ENCODE results near the gene TOMM40L.
A peak's percentile ranks its signal among the peaks of the same experiment; 100 is the strongest.

The TOMM40L gene

GRCh38 chr1:161198194-161198896 is 27.5 kb upstream of the TOMM40L start:
- peak overlapping the region; percentile 32 for H3K27ac ChIP-seq (ENCODE audit: low read depth, low read length)
- H3K9ac ChIP-seq (ENCODE audit: low read depth, low read length), result 0 out of 2 replicates have a peak overlapping the region, but pooled peaks have one; percentile 0
- H3K4me1 ChIP-seq (ENCODE audit: control insufficient read depth, insufficient read depth, low read length), result peaks cover 46% of the 10 kb centered on the region
- H3K27me3 ChIP-seq (ENCODE audit: control insufficient read depth, insufficient read depth, low read length), result no peaks in the 10 kb centered on the region
- peaks cover 2% of the 10 kb centered on the region; the same call in 1 of the 2 replicates for H3K36me3 ChIP-seq (ENCODE audit: control insufficient read depth, insufficient read depth, low read length)
- no peaks in the 10 kb centered on the region for H3K9me3 ChIP-seq (ENCODE audit: control insufficient read depth, insufficient read depth, low read length)
- H3K4me3 ChIP-seq (ENCODE audit: low read depth, low read length), result peak overlapping the region; percentile 2; the same call in 1 of the 2 replicates

- peak within 1 kb of the TSS; percentile 94 for H3K27ac ChIP-seq (ENCODE audit: low read depth, low read length)
- 0 out of 2 replicates have a peak within 1 kb of the TSS, but pooled peaks have one; percentile 0 for H3K9ac ChIP-seq (ENCODE audit: low read depth, low read length)
- peak within 1 kb of the TSS; percentile 2; the same call in 1 of the 2 replicates for H3K4me3 ChIP-seq (ENCODE audit: low read depth, low read length)
- H3K4me1 ChIP-seq (ENCODE audit: control insufficient read depth, insufficient read depth, low read length), result peaks cover 46% of the 10 kb centered on the region
- H3K27me3 ChIP-seq (ENCODE audit: control insufficient read depth, insufficient read depth, low read length), result no peaks in the 10 kb centered on the region
- no peaks in the 10 kb centered on the region for H3K9me3 ChIP-seq (ENCODE audit: control insufficient read depth, insufficient read depth, low read length)
- H3K36me3 ChIP-seq (ENCODE audit: control insufficient read depth, insufficient read depth, low read length), result peaks cover 8% of the 10 kb centered on the region
Observed at GRCh38 chr1:161198897-161199431, 26.9 kb upstream of the TOMM40L start, which contains the start of gene ADAMTS4. Gene ADAMTS4, minus strand, starts transcription at chr1:161199054. Its CDS starts 427 bp downstream, at chr1:161198627.

- Histone ChIP-seq H3K4me3 (ENCODE audit: low read depth, low read length) (peak overlapping the region; percentile 2; the same call in 1 of the 2 replicates), H3K36me3 (ENCODE audit: control insufficient read depth, insufficient read depth, low read length) (peaks cover 14% of the 10 kb centered on the region), H3K9me3 (ENCODE audit: control insufficient read depth, insufficient read depth, low read length) (no peaks in the 10 kb centered on the region), H3K4me1 (ENCODE audit: control insufficient read depth, insufficient read depth, low read length) (peaks cover 46% of the 10 kb centered on the region), H3K9ac (ENCODE audit: low read depth, low read length) (no peak overlapping the region), H3K27ac (ENCODE audit: low read depth, low read length) (peak overlapping the region; percentile 94), H3K27me3 (ENCODE audit: control insufficient read depth, insufficient read depth, low read length) (no peaks in the 10 kb centered on the region)
Observed at GRCh38 chr1:161199506-161200139, 26.2 kb upstream of the TOMM40L start.

GRCh38 chr1:161200421-161200991 is 25.4 kb upstream of the TOMM40L start:
- Histone ChIP-seq H3K36me3 (ENCODE audit: control insufficient read depth, insufficient read depth, low read length) (peaks cover 21% of the 10 kb centered on the region), H3K4me1 (ENCODE audit: control insufficient read depth, insufficient read depth, low read length) (peaks cover 46% of the 10 kb centered on the region), H3K9ac (ENCODE audit: low read depth, low read length) (peak overlapping the region; percentile 40; the same call in 1 of the 2 replicates), H3K27me3 (ENCODE audit: control insufficient read depth, insufficient read depth, low read length) (no peaks in the 10 kb centered on the region), H3K4me3 (ENCODE audit: low read depth, low read length) (no peak overlapping the region), H3K9me3 (ENCODE audit: control insufficient read depth, insufficient read depth, low read length) (no peaks in the 10 kb centered on the region), H3K27ac (ENCODE audit: low read depth, low read length) (peak overlapping the region; percentile 94)

GRCh38 chr1:161200992-161201835 is 24.6 kb upstream of the TOMM40L start:
- H3K4me3 ChIP-seq (ENCODE audit: low read depth, low read length), result 0 out of 2 replicates have a peak overlapping the region, but pooled peaks have one; percentile 3
- no peaks in the 10 kb centered on the region for H3K9me3 ChIP-seq (ENCODE audit: control insufficient read depth, insufficient read depth, low read length)
- peaks cover 28% of the 10 kb centered on the region for H3K36me3 ChIP-seq (ENCODE audit: control insufficient read depth, insufficient read depth, low read length)
- H3K27ac ChIP-seq (ENCODE audit: low read depth, low read length), result peak overlapping the region; percentile 94
- peak overlapping the region; percentile 55 for H3K9ac ChIP-seq (ENCODE audit: low read depth, low read length)
- no peaks in the 10 kb centered on the region for H3K27me3 ChIP-seq (ENCODE audit: control insufficient read depth, insufficient read depth, low read length)
- H3K4me1 ChIP-seq (ENCODE audit: control insufficient read depth, insufficient read depth, low read length), result peaks cover 46% of the 10 kb centered on the region

GRCh38 chr1:161201836-161202712 is 23.8 kb upstream of the TOMM40L start, which contains the start of gene NDUFS2:
Gene NDUFS2, plus strand, starts transcription at chr1:161202367. Its CDS starts 19 bp downstream, at chr1:161202386.
- peak within 1 kb of the TSS; percentile 94 for H3K27ac ChIP-seq (ENCODE audit: low read depth, low read length)
- no peaks in the 10 kb centered on the region for H3K9me3 ChIP-seq (ENCODE audit: control insufficient read depth, insufficient read depth, low read length)
- H3K27me3 ChIP-seq (ENCODE audit: control insufficient read depth, insufficient read depth, low read length), result no peaks in the 10 kb centered on the region
- peaks cover 46% of the 10 kb centered on the region for H3K4me1 ChIP-seq (ENCODE audit: control insufficient read depth, insufficient read depth, low read length)
- H3K4me3 ChIP-seq (ENCODE audit: low read depth, low read length), result peak within 1 kb of the TSS; percentile 75
- H3K36me3 ChIP-seq (ENCODE audit: control insufficient read depth, insufficient read depth, low read length), result peaks cover 36% of the 10 kb centered on the region
- peak within 1 kb of the TSS; percentile 90 for H3K9ac ChIP-seq (ENCODE audit: low read depth, low read length)

GRCh38 chr1:161206411-161207140 is 19.3 kb upstream of the TOMM40L start:
- Histone ChIP-seq H3K27me3 (ENCODE audit: control insufficient read depth, insufficient read depth, low read length) (no peaks in the 10 kb centered on the region), H3K9me3 (ENCODE audit: control insufficient read depth, insufficient read depth, low read length) (no peaks in the 10 kb centered on the region), H3K27ac (ENCODE audit: low read depth, low read length) (no peak overlapping the region), H3K4me1 (ENCODE audit: control insufficient read depth, insufficient read depth, low read length) (peaks cover 7% of the 10 kb centered on the region), H3K4me3 (ENCODE audit: low read depth, low read length) (no peak overlapping the region), H3K36me3 (ENCODE audit: control insufficient read depth, insufficient read depth, low read length) (peaks cover 71% of the 10 kb centered on the region), H3K9ac (ENCODE audit: low read depth, low read length) (no peak overlapping the region)

GRCh38 chr1:161207173-161207572 is 18.7 kb upstream of the TOMM40L start:
- Histone ChIP-seq H3K36me3 (ENCODE audit: control insufficient read depth, insufficient read depth, low read length) (peaks cover 77% of the 10 kb centered on the region), H3K9ac (ENCODE audit: low read depth, low read length) (no peak overlapping the region), H3K9me3 (ENCODE audit: control insufficient read depth, insufficient read depth, low read length) (no peaks in the 10 kb centered on the region), H3K27ac (ENCODE audit: low read depth, low read length) (no peak overlapping the region), H3K27me3 (ENCODE audit: control insufficient read depth, insufficient read depth, low read length) (no peaks in the 10 kb centered on the region), H3K4me1 (ENCODE audit: control insufficient read depth, insufficient read depth, low read length) (peaks cover 3% of the 10 kb centered on the region; the same call in 1 of the 2 replicates), H3K4me3 (ENCODE audit: low read depth, low read length) (no peak overlapping the region)

- H3K4me3 ChIP-seq (ENCODE audit: low read depth, low read length), result no peak overlapping the region
- H3K27me3 ChIP-seq (ENCODE audit: control insufficient read depth, insufficient read depth, low read length), result no peaks in the 10 kb centered on the region
- H3K27ac ChIP-seq (ENCODE audit: low read depth, low read length), result no peak overlapping the region
- H3K36me3 ChIP-seq (ENCODE audit: control insufficient read depth, insufficient read depth, low read length), result peaks cover 88% of the 10 kb centered on the region
- no peak overlapping the region for H3K9ac ChIP-seq (ENCODE audit: low read depth, low read length)
- H3K4me1 ChIP-seq (ENCODE audit: control insufficient read depth, insufficient read depth, low read length), result peaks cover 3% of the 10 kb centered on the region; the same call in 1 of the 2 replicates
- H3K9me3 ChIP-seq (ENCODE audit: control insufficient read depth, insufficient read depth, low read length), result no peaks in the 10 kb centered on the region
Observed at GRCh38 chr1:161209790-161210409, 16.0 kb upstream of the TOMM40L start.
